Mucosa of descending colon (tissue), 3 donors: ENCODE data around the gene CCDC78. TPM values are rescaled to one million over a fixed set of nuclear protein-coding genes. Genes with fewer than 3 reads are reported as not detected.

Experiments
- microRNA-seq: library from miRNA; unstranded; fragments of <30 nt; microRNA quantifications from one replicate; pipeline ENCODE4, GENCODE V29; 2019
- total RNA-seq, 3 donors: library from RNA; stranded (reverse); fragmentation: NEBNext Ultra II Directional in 2 of 3; extraction: Animal tissue kit (Norgen Biotek cat#: 25700) in 2 of 3; gene quantifications; one replicate each; pipeline versions ENCODE4 v1.2.1 to v1.2.4, GENCODE V29; 2021 to 2023
- donor health status: DM: no; HTN: no; CAD: no; lungs with moderate emphysema.
- donor health status: DM: no; HTN: no; CAD: no.
- donor health status: DM: no; HTN: yes; CAD: no.

Gene CCDC78
- total RNA-seq, 3 donors from 2014 or later: 0.47 to 0.96 (median 0.80) TPM

Small RNAs within 50 kb of the gene (microRNA-seq; reads per million reads assigned to microRNA genes)
- gene MIR662: not detected

Other genes with a start within 250 kb of the CCDC78 start
- gene CAPN15, start 198.7 kb downstream of the CCDC78 start, total RNA-seq: 100 to 1,000 TPM in 2 of 3 donors, 10 to 100 TPM in 1; 73.5 to 110 (median 109) TPM
- gene PRR35, start 166.0 kb downstream of the CCDC78 start, total RNA-seq: not detected
- gene NHLRC4, start 159.4 kb downstream of the CCDC78 start, total RNA-seq: under 1 TPM; 0.26 to 0.82 (median 0.36) TPM
- 10 to 100 TPM; 37.8 to 39.6 (median 38.4) TPM for gene PIGQ, start 156.5 kb downstream of the CCDC78 start, total RNA-seq
- gene RAB40C, start 136.4 kb downstream of the CCDC78 start, total RNA-seq: 10 to 100 TPM; 31.2 to 51.0 (median 40.1) TPM
- 1 to 10 TPM; 1.1 to 2.2 (median 1.6) TPM for gene WFIKKN1, start 95.5 kb downstream of the CCDC78 start, total RNA-seq
- 10 to 100 TPM; 40.3 to 52.4 (median 50.0) TPM for gene METTL26, start 90.1 kb downstream of the CCDC78 start, total RNA-seq
- 100 to 1,000 TPM in 2 of 3 donors, 10 to 100 TPM in 1; 76.3 to 116 (median 100) TPM for gene MCRIP2, start 84.6 kb downstream of the CCDC78 start, total RNA-seq
- gene WDR90, start 77.1 kb downstream of the CCDC78 start, total RNA-seq: 10 to 100 TPM; 35.0 to 54.9 (median 50.2) TPM
- gene RHOT2, start 58.3 kb downstream of the CCDC78 start, total RNA-seq: 100 to 1,000 TPM; 124 to 138 (median 127) TPM
- gene RHBDL1, start 50.8 kb downstream of the CCDC78 start, total RNA-seq: 1 to 10 TPM; 2.8 to 3.4 (median 3.0) TPM
- gene STUB1, start 46.0 kb downstream of the CCDC78 start, total RNA-seq: 100 to 1,000 TPM in 2 of 3 donors, 10 to 100 TPM in 1; 77.8 to 119 (median 108) TPM
- 10 to 100 TPM; 39.5 to 60.5 (median 46.9) TPM for gene JMJD8, start 42.1 kb downstream of the CCDC78 start, total RNA-seq
- gene WDR24, start 36.0 kb downstream of the CCDC78 start, total RNA-seq: 10 to 100 TPM in 2 of 3 donors, 1 to 10 TPM in 1; 9.2 to 13.4 (median 10.5) TPM
- 1 to 10 TPM; 1.3 to 2.2 (median 2.1) TPM for gene FBXL16, start 20.6 kb downstream of the CCDC78 start, total RNA-seq
- 10 to 100 TPM; 15.8 to 34.5 (median 22.0) TPM for gene METRN, start 11.3 kb downstream of the CCDC78 start, total RNA-seq
- 10 to 100 TPM; 36.2 to 39.9 (median 39.8) TPM for gene ANTKMT, start 5.3 kb downstream of the CCDC78 start, total RNA-seq
- 1 to 10 TPM; 1.9 to 6.6 (median 3.5) TPM for gene HAGHL, start 663 bp upstream of the CCDC78 start, total RNA-seq
- gene CIAO3, start 14.6 kb upstream of the CCDC78 start, total RNA-seq: 10 to 100 TPM; 37.7 to 48.7 (median 47.6) TPM
- gene MSLN, start 34.3 kb upstream of the CCDC78 start, total RNA-seq: 1 to 10 TPM; 3.4 to 7.0 (median 4.7) TPM
- 10 to 100 TPM; 19.8 to 20.0 (median 19.8) TPM for gene RPUSD1, start 61.9 kb upstream of the CCDC78 start, total RNA-seq
- 10 to 100 TPM; 11.9 to 32.4 (median 12.3) TPM for gene CHTF18, start 62.2 kb upstream of the CCDC78 start, total RNA-seq
- gene GNG13, start 74.3 kb upstream of the CCDC78 start, total RNA-seq: 1 to 10 TPM in 1 of 3 donors, under 1 TPM in 1, not detected in 1; 0.31 to 1.0 TPM
- 10 to 100 TPM; 16.4 to 26.5 (median 25.1) TPM for gene LMF1, start 244.5 kb upstream of the CCDC78 start, total RNA-seq